Peyer's patch (tissue), 4 donors: ENCODE data around the gene NRXN3. TPM values are rescaled to one million over a fixed set of nuclear protein-coding genes. Genes with fewer than 3 reads are reported as not detected.

Experiments
- DNase-seq, 3 donors: peaks; one replicate each; pipeline ENCODE4 v3.0.0-alpha.2; 2017 to 2019
- H3K27ac ChIP-seq, 4 donors: fragments of 200-600 bp; sonication (generic); one replicate each; pipeline ENCODE4 v1.5.1; 2016 to 2019
- H3K27me3 ChIP-seq, 2 donors: fragments of 200-600 bp; sonication (generic); one replicate each; pipeline ENCODE4 v1.5.1; 2019
- H3K36me3 ChIP-seq, 3 donors: fragments of 200-600 bp; sonication (generic); one replicate each; pipeline ENCODE4 v1.5.1; 2016 to 2019
- H3K4me1 ChIP-seq, 4 donors: fragments of 200-600 bp; sonication (generic); one replicate each; pipeline ENCODE4 v1.5.1; 2016 to 2019
- H3K4me3 ChIP-seq, 4 donors: fragments of 200-600 bp; sonication (generic); 1 replicate in 3 of 4; 2 replicates in 1 of 4; pipeline ENCODE4 v1.5.1; 2016 to 2019; ENCODE audit warnings: mild to moderate bottlenecking in 1 of 4
- H3K9me3 ChIP-seq, 4 donors: fragments of 200-600 bp; sonication (generic); one replicate each; pipeline ENCODE4 v1.5.1; 2016 to 2019; ENCODE audit warnings: mild to moderate bottlenecking in 1 of 4
- CTCF ChIP-seq, 6 experiments: fragments of 450-650 bp in 4 of 6; fragments of 200-600 bp in 2 of 6; sonication (generic) in 1 of 6; IDR thresholded peaks; one replicate each; pipeline ENCODE4 v1.5.1; 2017 to 2019; ENCODE audit warnings: antibody characterized with exemption in 6 of 6, mild to moderate bottlenecking in 3 of 6, moderate library complexity in 1 of 6
- POLR2A ChIP-seq, 2 donors: fragments of 450-650 bp; IDR thresholded peaks; one replicate each; pipeline ENCODE4 v1.5.1; 2017; ENCODE audit warnings: antibody characterized with exemption in 2 of 2, mild to moderate bottlenecking in 2 of 2, moderate library complexity in 2 of 2
- total RNA-seq, 4 donors: library from RNA; depleted of rRNA; stranded (reverse); fragments of >200 nt; gene quantifications; one replicate each; pipeline ENCODE4 v1.1.0, GENCODE V29; 2016

Gene NRXN3
- total RNA-seq, 4 donors from 2014 or later = 1.6 to 10.2 (median 4.4) TPM

GRCh38 chr14:79645753-79646362 lies 1475.7 kb downstream of the NRXN3 start:
- no peak for DNase-seq

GRCh38 chr14:79649856-79650255 lies 1479.7 kb downstream of the NRXN3 start:
- Histone ChIP-seq H3K4me3 (no peak overlapping the region), H3K9me3 (no peaks in the 10 kb centered on the region), H3K36me3 (no peaks in the 10 kb centered on the region), H3K4me1 (no peaks in the 10 kb centered on the region), H3K27ac (no peak overlapping the region), H3K27me3 (no peaks in the 10 kb centered on the region)
- no peak for TF ChIP-seq POLR2A (IDR thresholded peaks at IDR 0.05)
- no peak for TF ChIP-seq CTCF (IDR thresholded peaks at IDR 0.05)
- no peak for DNase-seq

More at GRCh38 chr14:79645753-79646362, 1475.7 kb downstream of the NRXN3 start:
- no peaks in the 10 kb centered on the region for H3K36me3 ChIP-seq
- no peak overlapping the region for H3K27ac ChIP-seq
- H3K27me3 ChIP-seq = no peaks in the 10 kb centered on the region
- H3K4me1 ChIP-seq = no peaks in the 10 kb centered on the region
- TF ChIP-seq POLR2A (IDR thresholded peaks at IDR 0.05) (no peak), CTCF (IDR thresholded peaks at IDR 0.05) (no peak)
- H3K9me3 ChIP-seq = no peaks in the 10 kb centered on the region
- no peak overlapping the region for H3K4me3 ChIP-seq

- Histone ChIP-seq H3K27ac (no peak overlapping the region), H3K9me3 (no peaks in the 10 kb centered on the region), H3K4me1 (no peaks in the 10 kb centered on the region), H3K36me3 (no peaks in the 10 kb centered on the region), H3K4me3 (no peak overlapping the region), H3K27me3 (no peaks in the 10 kb centered on the region)
- TF ChIP-seq CTCF (IDR thresholded peaks at IDR 0.05) (no peak), POLR2A (IDR thresholded peaks at IDR 0.05) (no peak)
- DNase-seq = no peak
Measured at GRCh38 chr14:79652513-79653307, 1482.5 kb downstream of the NRXN3 start.

- no peak overlapping the region for H3K4me3 ChIP-seq
- no peak overlapping the region for H3K27ac ChIP-seq
- no peaks in the 10 kb centered on the region for H3K36me3 ChIP-seq
- no peaks in the 10 kb centered on the region for H3K27me3 ChIP-seq
- H3K4me1 ChIP-seq = no peaks in the 10 kb centered on the region
- no peak for TF ChIP-seq POLR2A (IDR thresholded peaks at IDR 0.05)
- TF ChIP-seq CTCF (IDR thresholded peaks at IDR 0.05) = no peak
- no peak for DNase-seq
- H3K9me3 ChIP-seq = no peaks in the 10 kb centered on the region
Measured at GRCh38 chr14:79656056-79656455, 1485.9 kb downstream of the NRXN3 start.

GRCh38 chr14:79656496-79656895 lies 1486.3 kb downstream of the NRXN3 start:
- Histone ChIP-seq H3K27me3 (no peaks in the 10 kb centered on the region), H3K4me1 (no peaks in the 10 kb centered on the region), H3K4me3 (no peak overlapping the region), H3K36me3 (no peaks in the 10 kb centered on the region), H3K27ac (no peak overlapping the region), H3K9me3 (no peaks in the 10 kb centered on the region)
- no peak for DNase-seq
- TF ChIP-seq POLR2A (IDR thresholded peaks at IDR 0.05) (no peak), CTCF (IDR thresholded peaks at IDR 0.05) (no peak)
